A549 (cell line): ENCODE measurements around the gene VPS54.

Experiments used
- BCL3 ChIP-seq: fragments of >200 bp; sonication (Bioruptor Twin); formaldehyde crosslinking; IDR thresholded peaks from 3 replicates; pipeline ENCODE4 v1.6.1; 2016
- BHLHE40 ChIP-seq: IDR thresholded peaks from 2 replicates; pipeline ENCODE4 v1.6.1; 2012; ENCODE audit warnings: low read depth, low read length, inconsistent platforms
- CHD2 ChIP-seq: fragments of 150-350 bp; IDR thresholded peaks from 2 replicates; pipeline ENCODE4 v1.6.1; 2014; ENCODE audit warnings: low read length; ENCODE audit not compliant: partially characterized antibody
- CTCF ChIP-seq: fragments of >200 bp; sonication (Bioruptor Twin); formaldehyde crosslinking; IDR thresholded peaks from 3 replicates; pipeline ENCODE4 v1.5.1; 2016
- EP300 ChIP-seq, 2 experiments: fragments of >200 bp; sonication (Bioruptor Twin); formaldehyde crosslinking; IDR thresholded peaks; 2 replicates in 1 of 2; 3 replicates in 1 of 2; pipeline ENCODE4 v1.6.1; 2016 to 2017
- MYC ChIP-seq: IDR thresholded peaks from 2 replicates; pipeline ENCODE4 v1.6.1; 2012; ENCODE audit warnings: mild to moderate bottlenecking, inconsistent platforms, low read length, improper control_type of control experiment, borderline replicate concordance
- NPAS2 ChIP-seq: fragments of 250-450 bp; sonication (Bioruptor Pico); IDR thresholded peaks from 2 replicates; pipeline ENCODE4 v1.8.0; 2022; ENCODE audit warnings: mild to moderate bottlenecking, moderate library complexity, borderline replicate concordance
- PBX3 ChIP-seq: IDR thresholded peaks from 2 replicates; pipeline ENCODE4 v1.6.1; 2012
- POLR2A ChIP-seq: IDR thresholded peaks from 2 replicates; pipeline ENCODE4 v1.6.1; 2012; ENCODE audit warnings: mild to moderate bottlenecking, low read length
- RAD21 ChIP-seq, 2 experiments: fragments of >200 bp in 1 of 2; sonication (Bioruptor Twin) in 1 of 2; formaldehyde crosslinking in 1 of 2; IDR thresholded peaks in 1 of 2; conservative IDR thresholded peaks in 1 of 2; 2 replicates in 1 of 2; 3 replicates in 1 of 2; pipeline ENCODE4 v1.6.1; 2012 to 2018; ENCODE audit warnings: inconsistent platforms in 1 of 2
- REST ChIP-seq: fragments of 200-600 bp; sonication (generic); IDR thresholded peaks from 2 replicates; pipeline ENCODE4 v1.6.1; 2016; ENCODE audit warnings: antibody characterized with exemption, mild to moderate bottlenecking, moderate library complexity
- RFX5 ChIP-seq: fragments of 450-650 bp; IDR thresholded peaks from 2 replicates; pipeline ENCODE4 v1.7.1; 2014; ENCODE audit warnings: antibody characterized with exemption, mild to moderate bottlenecking, moderate library complexity

GRCh38 chr2:64021578-64021977, 2.4 kb upstream of the VPS54 start:
- TF ChIP-seq CTCF (no peak), REST (no peak), BHLHE40 (no peak), RFX5 (no peak), MYC (no peak), BCL3 (no peak), PBX3 (no peak), RAD21 (conservative IDR thresholded peaks at IDR 0.05 in 1 of 2, IDR thresholded peaks at IDR 0.05 in 1 of 2) (no peak), EP300 (IDR thresholded peaks at IDR 0.05) (no peak), NPAS2 (CRISPR knock-in tag) (no peak), CHD2 (no peak), POLR2A (no peak)
